SK-N-SH (cell line): ENCODE results near the gene PILRB.

Source experiments
- CTCF ChIP-seq: fragments of 200-600 bp; sonication (generic); IDR thresholded peaks from 2 replicates; pipeline ENCODE4 v1.6.1; 2017; ENCODE audit warnings: antibody characterized with exemption, mild to moderate bottlenecking, moderate library complexity
- REST ChIP-seq: IDR thresholded peaks from 2 replicates; pipeline ENCODE4 v1.6.1; 2012; ENCODE audit warnings: mild to moderate bottlenecking, low read depth, low read length, moderate library complexity

- TF ChIP-seq REST (no peak), CTCF (no peak)
Observed at GRCh38 chr7:100352984-100353684, 4.8 kb upstream of the PILRB start.
